Left lung (tissue), 10 donors: ENCODE data around the gene PIAS1. TPM values are rescaled to one million over a fixed set of nuclear protein-coding genes. Genes with fewer than 3 reads are reported as not detected.
"Not testable (repeated sequence)": the region's sequence is repeated elsewhere in the genome, so short reads cannot be mapped to it uniquely, and the experiment has no call there.

Experiments
- ATAC-seq: fragments of 200-7000 bp; cut with Tn5 transposase; one replicate; pipeline ENCODE4 v1.9.1; 2020; ENCODE audit warnings: moderate library complexity
- DNase-seq, 4 donors: peaks; one replicate each; pipeline ENCODE4 v3.0.0-alpha.2; 2013 to 2020
- H3K27ac ChIP-seq, 2 donors: fragments of 200-600 bp; sonication (generic) in 1 of 2; one replicate each; pipeline versions ENCODE4 v1.5.0 to v1.8.0; 2020 to 2021
- H3K27me3 ChIP-seq, 2 donors: fragments of 200-600 bp; sonication (generic) in 1 of 2; one replicate each; pipeline versions ENCODE4 v1.5.0 to v1.8.0; 2020 to 2021
- H3K36me3 ChIP-seq, 2 donors: fragments of 200-600 bp; sonication (generic) in 1 of 2; one replicate each; pipeline versions ENCODE4 v1.5.0 to v1.8.0; 2020 to 2021
- H3K4me1 ChIP-seq, 2 donors: fragments of 200-600 bp; one replicate each; pipeline ENCODE4 v1.8.0; 2021
- H3K4me3 ChIP-seq, 2 donors: fragments of 200-600 bp; sonication (generic) in 1 of 2; one replicate each; pipeline versions ENCODE4 v1.5.0 to v1.8.0; 2020 to 2021; ENCODE audit warnings: mild to moderate bottlenecking in 1 of 2
- H3K9me3 ChIP-seq, 2 donors: fragments of 200-600 bp; sonication (generic) in 1 of 2; one replicate each; pipeline versions ENCODE4 v1.5.0 to v1.8.0; 2020 to 2021
- intact Hi-C, 2 donors: fragments of 100-400 bp; cut with DNase I; formaldehyde crosslinking; loops; one replicate each; pipeline versions ENCODE4 v1.11.2 to v1.14.2; 2022
- polyA plus RNA-seq, 6 donors: library from polyadenylated mRNA; unstranded; fragments of 120-200 nt; gene quantifications; one replicate each; pipeline ENCODE4 v1.2.1, GENCODE V29; 2013; ENCODE audit not compliant: insufficient read length in 6 of 6
- total RNA-seq, 2 donors: library from RNA; stranded (reverse); fragmentation: NEBNext Ultra II Directional; extraction: Animal tissue kit (Norgen Biotek cat#: 25700); gene quantifications; one replicate each; pipeline ENCODE4 v1.2.1, GENCODE V29; 2021
- TF ChIP-seq, protein P1 (sequence below), 2 donors: fragments of 200-600 bp; sonication (generic) in 1 of 2; IDR thresholded peaks; one replicate each; pipeline versions ENCODE4 v1.5.0 to v1.8.0; 2021; ENCODE audit warnings: antibody characterized with exemption in 2 of 2
- donor health status: DM: no; HTN: yes; CAD: no.
- donor health status: DM: no; HTN: no; CAD: no.

The PIAS1 gene
- total and polyA plus RNA-seq, 8 donors: 44.9 to 71.4 (median 63.3) TPM

DNA sequence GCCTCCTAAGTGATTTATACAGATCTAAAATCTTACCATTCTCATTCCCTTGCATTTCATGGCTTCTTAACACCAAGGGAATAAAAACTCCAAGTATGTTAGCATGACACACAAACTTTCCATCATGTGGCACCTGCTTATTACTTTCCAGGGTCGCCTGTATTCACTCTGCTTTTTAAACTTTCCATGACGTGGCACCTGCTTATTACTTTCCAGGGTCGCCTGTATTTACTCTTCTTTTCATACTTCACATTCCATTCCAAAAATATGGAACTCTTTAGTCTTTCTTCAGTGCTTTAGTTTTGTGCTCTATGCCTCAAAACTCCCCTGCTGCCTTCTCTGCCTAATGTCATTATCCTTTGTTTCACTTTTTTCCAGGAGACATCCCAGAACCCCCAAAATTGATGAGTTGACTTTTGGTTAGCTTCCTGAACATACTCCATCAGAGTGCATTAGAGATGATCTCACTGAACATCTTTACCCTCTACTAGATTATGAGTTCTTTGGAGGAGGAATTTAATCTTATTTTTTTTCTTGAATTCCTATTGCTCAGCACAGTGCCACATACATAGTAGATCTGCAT lies 104.0 kb downstream of the PIAS1 start:
- no peaks in the 10 kb centered on the region for H3K4me1 ChIP-seq
- H3K4me3 ChIP-seq: no peak overlapping the region
- peak; percentile 51 for ATAC-seq
- intact Hi-C loops: loop anchor here in 1 of 2 donors (10.0 kb wide), 1 partner anchor 293 kb away; no protein-coding TSS in a partner anchor
- H3K36me3 ChIP-seq: peaks cover 0 to 62% of the 10 kb centered on the region in 2 donors
- DNase-seq: no peak
- no peak overlapping the region for H3K27ac ChIP-seq
- TF ChIP-seq, protein P1, sequence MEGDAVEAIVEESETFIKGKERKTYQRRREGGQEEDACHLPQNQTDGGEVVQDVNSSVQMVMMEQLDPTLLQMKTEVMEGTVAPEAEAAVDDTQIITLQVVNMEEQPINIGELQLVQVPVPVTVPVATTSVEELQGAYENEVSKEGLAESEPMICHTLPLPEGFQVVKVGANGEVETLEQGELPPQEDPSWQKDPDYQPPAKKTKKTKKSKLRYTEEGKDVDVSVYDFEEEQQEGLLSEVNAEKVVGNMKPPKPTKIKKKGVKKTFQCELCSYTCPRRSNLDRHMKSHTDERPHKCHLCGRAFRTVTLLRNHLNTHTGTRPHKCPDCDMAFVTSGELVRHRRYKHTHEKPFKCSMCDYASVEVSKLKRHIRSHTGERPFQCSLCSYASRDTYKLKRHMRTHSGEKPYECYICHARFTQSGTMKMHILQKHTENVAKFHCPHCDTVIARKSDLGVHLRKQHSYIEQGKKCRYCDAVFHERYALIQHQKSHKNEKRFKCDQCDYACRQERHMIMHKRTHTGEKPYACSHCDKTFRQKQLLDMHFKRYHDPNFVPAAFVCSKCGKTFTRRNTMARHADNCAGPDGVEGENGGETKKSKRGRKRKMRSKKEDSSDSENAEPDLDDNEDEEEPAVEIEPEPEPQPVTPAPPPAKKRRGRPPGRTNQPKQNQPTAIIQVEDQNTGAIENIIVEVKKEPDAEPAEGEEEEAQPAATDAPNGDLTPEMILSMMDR (IDR thresholded peaks at IDR 0.05): no peak
- H3K27me3 ChIP-seq: no peaks in the 10 kb centered on the region
- no peaks in the 10 kb centered on the region for H3K9me3 ChIP-seq

DNA sequence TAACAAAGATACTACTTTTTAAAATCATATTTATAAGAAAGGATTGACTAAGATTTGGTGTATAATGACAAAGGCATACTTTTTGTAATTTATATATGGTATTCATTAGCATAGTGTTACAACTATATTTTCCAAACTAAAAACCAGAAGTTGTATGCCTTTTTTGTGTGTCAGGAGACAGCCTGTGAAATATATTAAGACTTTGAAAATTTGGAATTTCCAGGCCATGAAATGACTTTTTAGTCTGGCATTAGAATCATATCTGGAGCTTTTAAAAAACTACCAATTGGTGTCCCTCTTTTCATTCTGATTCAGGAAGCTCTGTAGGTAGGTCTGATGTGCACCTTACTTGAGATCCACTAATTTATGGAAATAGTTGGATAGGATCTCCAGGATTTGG lies 109.1 kb downstream of the PIAS1 start:
- H3K4me1 ChIP-seq: no peaks in the 10 kb centered on the region
- H3K27me3 ChIP-seq: no peaks in the 10 kb centered on the region
- TF ChIP-seq, protein P1 (IDR thresholded peaks at IDR 0.05): no peak
- peaks cover 0 to 63% of the 10 kb centered on the region in 2 donors for H3K36me3 ChIP-seq
- intact Hi-C loops: no loop called here
- ATAC-seq: no peak
- DNase-seq: no peak
- no peak overlapping the region for H3K4me3 ChIP-seq
- H3K9me3 ChIP-seq: no peaks in the 10 kb centered on the region
- H3K27ac ChIP-seq: no peak overlapping the region

DNA sequence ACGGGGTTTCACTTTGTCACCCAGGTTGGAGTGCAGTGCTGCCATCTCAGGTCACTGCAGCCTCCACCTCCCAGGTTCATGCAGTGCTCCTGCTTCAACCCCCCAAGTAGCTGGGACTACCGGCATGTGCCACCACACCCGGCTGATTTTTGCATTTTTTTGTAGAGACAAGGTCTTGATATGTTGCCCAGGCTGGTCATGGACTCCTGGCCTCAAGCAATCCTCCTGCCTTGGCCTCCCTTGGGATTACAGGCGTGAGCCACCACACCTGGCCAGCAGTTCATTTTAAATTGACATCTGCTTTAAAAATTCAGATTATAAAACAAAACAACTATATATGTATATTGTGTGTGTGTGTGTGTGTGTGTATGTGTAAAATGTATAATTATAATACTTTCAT lies 112.7 kb downstream of the PIAS1 start:
- DNase-seq: no peak
- intact Hi-C loops: no loop called here
- H3K36me3 ChIP-seq: peaks cover 0 to 52% of the 10 kb centered on the region in 2 donors

DNA sequence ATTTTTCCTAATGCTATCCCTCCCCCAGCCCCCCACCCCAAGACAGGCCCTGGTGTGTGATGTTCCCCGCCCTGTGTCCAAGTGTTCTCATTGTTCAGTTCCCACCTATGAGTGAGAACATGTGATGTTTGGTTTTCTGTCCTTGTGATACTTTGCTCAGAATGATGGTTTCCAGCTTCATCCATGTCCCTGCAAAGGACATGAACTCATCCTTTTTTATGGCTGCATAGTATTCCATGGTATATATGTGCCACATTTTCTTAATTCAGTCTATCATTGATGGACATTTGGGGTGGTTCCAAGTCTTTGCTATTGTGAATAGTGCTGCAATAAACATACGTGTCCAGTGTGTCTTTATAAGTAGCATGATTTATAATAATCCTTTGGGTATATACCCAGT lies 117.9 kb downstream of the PIAS1 start:
- DNase-seq, ATAC-seq, intact Hi-C loops, H3K4me3 ChIP-seq, H3K27ac ChIP-seq, H3K27me3 ChIP-seq, H3K9me3 ChIP-seq, H3K4me1 ChIP-seq: not testable (repeated sequence)
- peaks cover 0 to 59% of the 10 kb centered on the region in 2 donors for H3K36me3 ChIP-seq

More for the DNA sequence above, 112.7 kb downstream of the PIAS1 start:
- Histone ChIP-seq H3K27ac (no peak overlapping the region), H3K4me3 (no peak overlapping the region), H3K27me3 (no peaks in the 10 kb centered on the region), H3K9me3 (no peaks in the 10 kb centered on the region), H3K4me1 (no peaks in the 10 kb centered on the region)
- no peak for ATAC-seq
- TF ChIP-seq, protein P1 (IDR thresholded peaks at IDR 0.05): no peak

DNA sequence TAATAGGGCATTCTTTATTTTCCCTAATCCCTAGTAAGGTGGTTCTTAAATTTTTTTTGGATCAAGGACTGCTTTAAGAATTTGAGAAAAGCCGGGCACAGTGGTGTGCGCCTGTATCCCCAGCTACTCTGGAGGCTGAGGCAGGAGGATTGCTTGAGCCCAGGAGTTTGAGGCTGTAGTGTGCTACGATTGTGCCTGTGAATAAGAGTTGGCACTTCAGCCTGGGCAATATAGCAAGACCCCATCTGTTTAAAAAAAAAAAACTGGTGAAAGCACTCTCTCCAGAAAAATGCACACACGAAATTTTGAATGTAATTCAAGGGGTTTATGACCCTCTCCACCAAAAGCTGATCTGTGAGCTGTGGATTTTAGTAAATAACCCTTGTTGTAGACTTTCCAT lies 119.0 kb downstream of the PIAS1 start:
- Histone ChIP-seq H3K4me1 (peaks cover 0 to 7% of the 10 kb centered on the region in 2 donors), H3K9me3 (no peaks in the 10 kb centered on the region), H3K27ac (no peak overlapping the region), H3K36me3 (peaks cover 0 to 63% of the 10 kb centered on the region in 2 donors), H3K27me3 (no peaks in the 10 kb centered on the region), H3K4me3 (no peak overlapping the region)
- intact Hi-C loops: no loop called here
- TF ChIP-seq, protein P1 (IDR thresholded peaks at IDR 0.05): no peak
- no peak for ATAC-seq
- no peak for DNase-seq

DNA sequence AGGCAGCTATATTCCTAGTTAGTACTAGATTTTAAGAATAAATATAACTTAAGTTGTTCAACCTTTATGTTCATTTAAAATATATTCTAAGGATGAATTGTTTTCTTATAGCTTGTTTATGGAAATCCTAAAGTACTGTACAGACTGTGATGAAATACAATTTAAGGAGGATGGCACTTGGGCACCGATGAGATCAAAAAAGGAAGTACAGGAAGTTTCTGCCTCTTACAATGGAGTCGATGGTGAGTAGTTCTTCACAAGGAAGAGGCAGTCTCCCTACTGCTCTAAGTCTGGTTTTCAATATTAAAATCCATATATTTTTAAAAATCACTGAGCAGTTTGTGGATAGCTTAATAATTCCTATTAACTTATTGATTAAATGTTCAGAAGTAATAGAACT lies 121.4 kb downstream of the PIAS1 start:
- H3K27ac ChIP-seq: no peak overlapping the region
- H3K27me3 ChIP-seq: no peaks in the 10 kb centered on the region
- peaks cover 0 to 7% of the 10 kb centered on the region in 2 donors for H3K4me1 ChIP-seq
- no peak for ATAC-seq
- no peak overlapping the region for H3K4me3 ChIP-seq
- intact Hi-C loops: no loop called here
- TF ChIP-seq, protein P1 (IDR thresholded peaks at IDR 0.05): no peak
- DNase-seq: no peak
- peaks cover 0 to 72% of the 10 kb centered on the region in 2 donors for H3K36me3 ChIP-seq
- H3K9me3 ChIP-seq: no peaks in the 10 kb centered on the region
